ENCODE results near the gene DPH3. TPM values are rescaled to one million over a fixed set of nuclear protein-coding genes. Genes with fewer than 3 reads are reported as not detected.

The DPH3 gene
- total RNA-seq, 1 donor from 2014 or later: 61.5 TPM

DNA sequence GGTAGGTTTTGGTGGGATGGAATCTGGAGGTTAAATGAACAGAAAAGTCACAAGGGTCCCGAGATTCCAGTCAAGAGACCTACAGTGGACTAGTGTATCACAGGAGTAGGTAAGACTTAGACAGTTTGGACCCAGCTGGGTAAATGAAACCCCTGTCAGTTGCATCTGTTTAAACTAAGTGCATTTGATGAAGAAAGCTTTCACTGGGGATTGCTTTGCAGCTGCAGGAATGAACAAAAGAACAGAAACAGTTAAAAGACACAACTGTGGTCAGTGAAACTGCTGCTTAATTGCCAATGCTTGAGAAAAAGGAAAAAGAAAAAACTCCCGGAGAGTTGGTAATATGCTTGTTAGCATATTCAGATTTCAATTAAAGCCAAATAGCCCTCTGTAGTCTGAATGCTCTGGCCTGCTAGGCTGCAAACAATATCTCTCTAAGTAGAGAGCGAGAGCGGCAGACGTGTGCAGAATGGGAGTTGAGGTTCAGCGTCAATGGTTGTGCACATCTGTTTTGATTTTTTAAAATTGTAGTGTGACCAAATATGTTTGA is 37.4 kb upstream of the DPH3 start:
- no peaks in the 10 kb centered on the region for H3K9me3 Mint-ChIP-seq (ENCODE audit: unreplicated experiment)
- H3K27ac Mint-ChIP-seq (ENCODE audit: unreplicated experiment): no peak overlapping the region
- H3K36me3 Mint-ChIP-seq (ENCODE audit: low read depth, unreplicated experiment): peaks cover 20% of the 10 kb centered on the region
- no peaks in the 10 kb centered on the region for H3K4me1 ChIP-seq (ENCODE audit: insufficient read depth, low read length)
- H3K27me3 Mint-ChIP-seq (ENCODE audit: low read depth, unreplicated experiment): no peaks in the 10 kb centered on the region
- no peaks in the 10 kb centered on the region for H3K9me3 ChIP-seq (ENCODE audit: insufficient read depth, low read depth, low read length)
- H3K79me2 ChIP-seq (ENCODE audit: insufficient read depth, low read length): no peaks in the 10 kb centered on the region
- H3K4me1 Mint-ChIP-seq (ENCODE audit: low read depth, unreplicated experiment): peaks cover 30% of the 10 kb centered on the region
- TF ChIP-seq CTCF (IDR thresholded peaks at IDR 0.05; ENCODE audit: insufficient read depth, low read depth, low read length) (no peak), EZH2 (IDR thresholded peaks at IDR 0.05; ENCODE audit: insufficient read depth, low read length) (no peak)
- H3K4me3 Mint-ChIP-seq (ENCODE audit: unreplicated experiment): no peak overlapping the region
- no peak overlapping the region for H3K4me3 ChIP-seq (ENCODE audit: insufficient read depth, low read depth, low read length)
- no peak overlapping the region for H3K27ac ChIP-seq (ENCODE audit: low read depth, low read length)
- DNase-seq (ENCODE audit: low read depth) (no peak), FAIRE-seq (no peak)
- no peak overlapping the region for H2AFZ ChIP-seq (ENCODE audit: low read depth, low read length)
- no peak overlapping the region for H3K9ac ChIP-seq (ENCODE audit: low read length)
- H3K4me2 ChIP-seq (ENCODE audit: low read length): no peak overlapping the region
- no peaks in the 10 kb centered on the region for H4K20me1 ChIP-seq (ENCODE audit: insufficient read depth, low read length)
- H3K36me3 ChIP-seq (ENCODE audit: insufficient read depth, low read length): no peaks in the 10 kb centered on the region
- H3K27me3 ChIP-seq (ENCODE audit: insufficient read depth, low read length): no peaks in the 10 kb centered on the region

DNA sequence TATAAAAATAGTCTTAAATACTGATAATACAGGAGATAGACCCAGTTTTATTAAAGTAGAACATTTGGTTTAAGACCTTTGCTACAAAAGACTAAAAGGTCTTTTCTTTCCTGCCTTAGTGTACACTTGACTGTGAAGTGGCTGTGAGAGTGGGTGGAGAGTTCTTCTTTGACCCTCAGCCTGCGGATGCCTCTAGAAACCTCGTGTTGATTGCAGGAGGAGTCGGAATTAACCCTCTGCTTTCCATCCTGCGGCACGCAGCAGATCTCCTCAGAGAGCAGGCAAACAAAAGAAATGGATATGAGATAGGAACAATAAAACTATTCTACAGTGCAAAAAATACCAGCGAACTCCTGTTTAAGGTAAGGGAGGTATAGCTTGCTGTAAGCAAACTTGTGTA is 36.8 kb upstream of the DPH3 start:
- Histone ChIP-seq H3K36me3 (ENCODE audit: insufficient read depth, low read length) (no peaks in the 10 kb centered on the region), H3K9ac (ENCODE audit: low read length) (no peak overlapping the region), H3K79me2 (ENCODE audit: insufficient read depth, low read length) (no peaks in the 10 kb centered on the region), H3K4me3 (ENCODE audit: insufficient read depth, low read depth, low read length) (no peak overlapping the region), H4K20me1 (ENCODE audit: insufficient read depth, low read length) (no peaks in the 10 kb centered on the region), H2AFZ (ENCODE audit: low read depth, low read length) (no peak overlapping the region), H3K4me1 (ENCODE audit: insufficient read depth, low read length) (no peaks in the 10 kb centered on the region), H3K27me3 (ENCODE audit: insufficient read depth, low read length) (no peaks in the 10 kb centered on the region), H3K4me2 (ENCODE audit: low read length) (no peak overlapping the region), H3K27ac (ENCODE audit: low read depth, low read length) (no peak overlapping the region), H3K9me3 (ENCODE audit: insufficient read depth, low read depth, low read length) (no peaks in the 10 kb centered on the region)
- Mint-ChIP-seq H3K9me3 (ENCODE audit: unreplicated experiment) (no peaks in the 10 kb centered on the region), H3K36me3 (ENCODE audit: low read depth, unreplicated experiment) (peaks cover 20% of the 10 kb centered on the region), H3K4me1 (ENCODE audit: low read depth, unreplicated experiment) (peaks cover 29% of the 10 kb centered on the region), H3K4me3 (ENCODE audit: unreplicated experiment) (no peak overlapping the region), H3K27ac (ENCODE audit: unreplicated experiment) (no peak overlapping the region), H3K27me3 (ENCODE audit: low read depth, unreplicated experiment) (no peaks in the 10 kb centered on the region)
- DNase-seq (ENCODE audit: low read depth) (no peak), FAIRE-seq (no peak)
- TF ChIP-seq CTCF (IDR thresholded peaks at IDR 0.05; ENCODE audit: insufficient read depth, low read depth, low read length) (no peak), EZH2 (IDR thresholded peaks at IDR 0.05; ENCODE audit: insufficient read depth, low read length) (no peak)

GRCh38 chr3:16300881-16301359 is 36.2 kb upstream of the DPH3 start:
- FAIRE-seq (no peak), DNase-seq (ENCODE audit: low read depth) (no peak)
- Mint-ChIP-seq H3K36me3 (ENCODE audit: low read depth, unreplicated experiment) (peaks cover 18% of the 10 kb centered on the region), H3K27ac (ENCODE audit: unreplicated experiment) (peak overlapping the region; percentile 77), H3K4me1 (ENCODE audit: low read depth, unreplicated experiment) (peaks cover 29% of the 10 kb centered on the region), H3K27me3 (ENCODE audit: low read depth, unreplicated experiment) (no peaks in the 10 kb centered on the region), H3K9me3 (ENCODE audit: unreplicated experiment) (no peaks in the 10 kb centered on the region), H3K4me3 (ENCODE audit: unreplicated experiment) (no peak overlapping the region)
- no peaks in the 10 kb centered on the region for H3K79me2 ChIP-seq (ENCODE audit: insufficient read depth, low read length)
- H3K4me3 ChIP-seq (ENCODE audit: insufficient read depth, low read depth, low read length): no peak overlapping the region
- H3K27ac ChIP-seq (ENCODE audit: low read depth, low read length): no peak overlapping the region
- H3K9ac ChIP-seq (ENCODE audit: low read length): no peak overlapping the region
- H3K9me3 ChIP-seq (ENCODE audit: insufficient read depth, low read depth, low read length): no peaks in the 10 kb centered on the region
- no peaks in the 10 kb centered on the region for H3K36me3 ChIP-seq (ENCODE audit: insufficient read depth, low read length)
- H3K4me2 ChIP-seq (ENCODE audit: low read length): no peak overlapping the region
- H3K4me1 ChIP-seq (ENCODE audit: insufficient read depth, low read length): no peaks in the 10 kb centered on the region
- H4K20me1 ChIP-seq (ENCODE audit: insufficient read depth, low read length): no peaks in the 10 kb centered on the region
- TF ChIP-seq EZH2 (IDR thresholded peaks at IDR 0.05; ENCODE audit: insufficient read depth, low read length) (no peak), CTCF (IDR thresholded peaks at IDR 0.05; ENCODE audit: insufficient read depth, low read depth, low read length) (no peak)
- H3K27me3 ChIP-seq (ENCODE audit: insufficient read depth, low read length): no peaks in the 10 kb centered on the region
- H2AFZ ChIP-seq (ENCODE audit: low read depth, low read length): no peak overlapping the region
